GM21737 (cell line): Measurements from ENCODE around the gene FAM227A.
A peak's percentile ranks its signal among the peaks of the same experiment; 100 is the strongest.
"Not testable (repeated sequence)": the region's sequence is repeated elsewhere in the genome, so short reads cannot be mapped to it uniquely, and the experiment has no call there.

ENCODE experiments used
- ATAC-seq: cut with Tn5 transposase; IDR thresholded peaks from one replicate; pipeline ENCODE4 v1.9.1; 2021; ENCODE audit warnings: mild to moderate bottlenecking, moderate library complexity; ENCODE audit not compliant: unreplicated experiment

The FAM227A gene

DNA sequence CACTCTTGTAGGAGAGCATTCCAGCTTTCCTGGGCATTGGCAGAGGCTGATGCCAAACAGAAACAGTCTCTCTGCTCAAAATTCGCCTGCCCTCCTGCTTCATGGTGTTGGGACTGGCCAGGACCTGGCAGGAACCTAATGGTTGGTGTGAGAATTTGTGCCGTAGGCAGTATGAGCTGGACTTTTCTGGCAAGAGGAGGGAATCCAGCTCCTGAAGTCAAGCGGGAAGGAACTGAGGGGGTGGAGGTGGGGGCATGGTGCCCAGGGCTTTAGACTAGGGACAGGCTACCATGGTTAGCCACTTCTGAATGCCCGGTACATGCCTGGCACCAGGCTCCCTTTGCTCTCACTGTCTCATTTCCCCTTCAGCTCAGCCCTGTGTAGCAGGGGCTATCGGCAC is 18.7 kb upstream of the FAM227A start:
- no peak for ATAC-seq

DNA sequence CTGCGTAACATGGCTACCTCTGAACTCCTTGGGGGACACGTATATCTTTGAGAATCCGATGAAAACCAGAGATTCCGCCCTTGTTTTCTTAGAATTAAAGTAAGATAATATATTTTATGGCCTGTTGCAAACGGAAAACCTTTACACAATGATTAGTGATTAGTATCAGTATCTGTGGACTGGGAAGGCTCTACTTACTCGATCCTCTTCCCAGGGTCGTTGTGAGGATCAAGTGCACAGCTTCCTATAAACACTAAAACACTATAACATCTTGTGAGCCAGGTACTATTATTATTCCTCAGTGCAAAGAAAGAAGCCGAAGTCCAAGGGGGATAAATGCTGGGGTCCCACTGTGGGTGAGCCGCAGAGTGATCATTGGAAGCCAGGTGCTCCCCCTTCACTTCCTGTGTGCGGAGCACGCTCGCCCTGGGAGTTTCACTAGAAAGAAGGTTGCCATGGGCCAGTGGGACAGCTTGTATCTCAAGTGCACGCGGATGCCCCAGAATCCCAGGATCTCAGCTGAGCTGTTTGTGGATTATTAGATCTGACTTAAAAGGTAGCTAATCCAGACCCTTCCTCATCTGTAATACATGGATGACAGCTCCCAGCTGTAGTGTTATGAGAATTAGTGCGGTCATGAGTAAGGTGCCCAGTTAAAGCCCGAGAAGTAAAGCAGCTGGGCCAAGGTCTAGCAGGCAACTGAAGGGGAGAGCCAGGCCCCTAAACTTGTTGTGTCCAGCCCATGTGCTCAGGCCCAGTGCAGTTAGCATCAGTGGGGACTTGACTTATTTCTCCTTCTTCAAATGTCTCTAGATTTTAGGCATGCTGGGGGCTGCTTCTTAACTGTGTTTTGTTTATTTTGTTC is 1.1 kb upstream of the FAM227A start:
- peak; percentile 57 for ATAC-seq

DNA sequence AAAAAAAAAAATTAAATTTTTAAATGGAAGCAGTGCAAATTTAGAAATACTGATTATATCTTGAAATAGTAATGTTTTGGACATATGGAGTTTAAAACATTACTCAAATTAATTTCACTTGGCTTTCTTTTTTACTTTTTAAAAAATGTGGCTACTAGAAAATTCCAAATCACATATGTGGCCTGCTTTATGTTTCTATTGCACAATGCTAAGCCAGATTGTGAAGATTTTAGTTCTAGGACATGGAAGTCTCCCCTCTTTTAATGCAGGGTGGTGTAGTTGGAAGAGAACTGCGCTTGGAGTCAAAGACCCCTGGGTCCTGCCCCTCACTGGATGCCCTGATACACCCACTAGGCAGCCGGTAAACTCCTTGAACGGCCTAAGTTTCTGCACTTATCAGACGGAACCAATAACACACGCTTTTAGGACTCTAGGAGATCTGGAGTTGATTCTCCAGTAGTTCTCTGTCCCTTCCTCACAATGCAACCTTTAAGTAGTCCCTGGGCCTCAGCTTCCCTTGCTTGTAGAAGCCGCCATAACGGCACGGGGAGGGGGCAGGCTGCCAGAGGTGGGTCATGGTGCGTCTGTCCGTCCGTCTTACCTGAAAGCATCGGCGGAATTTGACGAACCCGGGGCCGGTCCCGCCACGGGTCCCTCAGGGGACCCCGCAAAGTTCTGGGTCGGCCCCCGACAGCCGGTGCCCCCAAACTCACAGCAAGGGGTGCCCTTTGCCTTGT is 505 bp downstream of the FAM227A start:
- peak; percentile 5 for ATAC-seq

DNA sequence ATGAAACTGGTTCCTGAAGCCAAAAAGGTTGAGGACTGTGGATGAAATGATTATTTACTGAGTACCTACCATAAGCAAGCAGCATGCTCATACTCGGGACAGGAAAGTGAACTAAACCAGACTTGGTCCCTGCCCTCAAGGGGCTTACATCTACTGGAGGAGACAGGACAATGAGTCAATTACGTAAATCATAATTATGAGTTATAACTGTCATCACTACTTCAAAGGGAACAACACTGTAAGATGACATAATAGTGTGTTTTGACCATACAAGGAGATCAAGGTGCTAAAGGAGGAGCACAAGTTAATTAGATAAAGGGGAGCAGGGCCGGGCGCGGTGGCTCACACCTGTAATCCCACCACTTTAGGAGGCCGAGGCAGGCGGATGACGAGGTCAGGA is 2.5 kb downstream of the FAM227A start:
- ATAC-seq, result no peak

DNA sequence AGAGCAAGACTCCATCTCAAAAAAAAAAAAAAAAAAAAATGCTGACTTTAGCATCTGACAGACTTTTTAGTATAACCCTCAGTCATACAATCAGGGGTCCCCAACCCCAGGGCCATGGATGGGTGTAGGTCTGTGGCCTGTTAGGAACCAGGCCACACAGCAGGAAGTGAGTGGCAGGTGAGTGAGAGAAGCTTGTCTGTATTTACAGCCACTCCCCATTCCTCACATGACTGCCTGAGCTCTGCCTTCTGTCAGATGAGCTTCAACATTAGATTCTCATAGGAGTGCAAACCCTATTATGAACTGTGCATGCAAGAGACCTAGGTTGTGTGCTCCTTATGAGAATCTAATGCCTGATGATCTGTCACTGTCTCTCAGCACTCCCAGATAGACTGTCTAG is 3.3 kb downstream of the FAM227A start:
- no peak for ATAC-seq

DNA sequence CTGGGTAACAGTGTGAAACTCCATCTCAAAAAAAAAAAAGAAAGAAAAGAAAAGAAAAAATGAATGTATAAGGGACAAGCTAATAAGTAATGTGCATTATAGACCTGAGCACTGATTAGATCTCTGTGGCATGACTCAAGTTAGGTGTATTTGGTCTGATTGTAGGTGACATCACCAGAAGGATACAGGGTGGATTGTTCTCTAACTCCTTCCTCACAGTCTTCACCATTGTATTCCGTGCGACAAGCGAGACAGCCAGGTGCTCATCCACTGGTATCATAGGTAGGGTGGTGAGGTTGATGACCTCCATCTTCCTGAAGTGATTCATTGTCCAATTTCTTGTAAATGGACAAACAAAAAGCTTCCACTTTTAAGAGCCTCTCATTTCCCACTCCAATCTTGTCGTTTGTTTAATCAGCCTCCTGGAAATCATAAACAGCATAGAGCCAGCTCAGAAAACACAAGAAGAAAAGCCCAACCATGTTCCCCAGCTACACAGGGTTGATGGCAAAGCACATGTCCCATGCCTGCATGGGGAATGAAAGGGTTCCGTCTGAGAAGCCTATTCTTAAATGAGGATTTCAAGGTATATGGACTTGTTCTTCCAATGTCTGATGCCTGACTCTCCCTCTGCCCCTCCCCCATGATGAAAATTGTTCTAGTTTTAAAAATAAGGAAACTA is 6.2 kb downstream of the FAM227A start:
- ATAC-seq, result no peak

DNA sequence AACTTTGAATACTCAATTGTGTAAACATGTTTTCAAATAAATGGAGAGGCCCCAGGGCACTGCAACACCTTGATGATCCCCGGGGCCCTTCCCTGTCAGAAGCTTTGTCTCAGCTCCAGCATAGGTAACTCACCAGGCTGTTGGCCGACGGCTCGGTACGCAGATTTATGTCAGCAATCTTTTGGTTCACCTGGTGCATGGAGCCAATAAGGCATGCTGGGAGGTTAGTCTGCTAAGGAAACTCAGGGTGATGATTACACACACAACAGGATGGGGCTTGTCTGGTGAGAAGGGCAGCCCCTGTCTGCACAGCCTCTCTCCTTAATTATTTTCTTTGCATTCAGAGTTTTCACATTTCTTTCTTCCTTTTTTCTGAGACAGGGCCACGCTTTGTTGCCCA is 10.8 kb downstream of the FAM227A start:
- ATAC-seq, result no peak

DNA sequence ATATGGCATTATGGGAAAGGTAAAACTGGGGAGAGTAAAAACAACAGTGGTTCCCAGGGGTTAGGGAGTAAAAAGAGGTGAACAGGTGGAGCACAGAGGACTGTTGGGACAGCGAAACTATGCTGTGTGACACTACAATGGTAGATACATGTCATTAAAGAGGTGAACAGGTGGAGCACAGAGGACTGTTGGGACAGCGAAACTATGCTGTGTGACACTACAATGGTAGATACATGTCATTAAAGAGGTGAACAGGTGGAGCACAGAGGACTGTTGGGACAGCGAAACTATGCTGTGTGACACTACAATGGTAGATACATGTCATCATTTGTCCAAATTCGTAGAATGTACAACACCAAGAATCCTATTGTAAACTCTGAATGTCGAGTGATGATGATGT is 11.9 kb downstream of the FAM227A start:
- not testable (repeated sequence) for ATAC-seq

DNA sequence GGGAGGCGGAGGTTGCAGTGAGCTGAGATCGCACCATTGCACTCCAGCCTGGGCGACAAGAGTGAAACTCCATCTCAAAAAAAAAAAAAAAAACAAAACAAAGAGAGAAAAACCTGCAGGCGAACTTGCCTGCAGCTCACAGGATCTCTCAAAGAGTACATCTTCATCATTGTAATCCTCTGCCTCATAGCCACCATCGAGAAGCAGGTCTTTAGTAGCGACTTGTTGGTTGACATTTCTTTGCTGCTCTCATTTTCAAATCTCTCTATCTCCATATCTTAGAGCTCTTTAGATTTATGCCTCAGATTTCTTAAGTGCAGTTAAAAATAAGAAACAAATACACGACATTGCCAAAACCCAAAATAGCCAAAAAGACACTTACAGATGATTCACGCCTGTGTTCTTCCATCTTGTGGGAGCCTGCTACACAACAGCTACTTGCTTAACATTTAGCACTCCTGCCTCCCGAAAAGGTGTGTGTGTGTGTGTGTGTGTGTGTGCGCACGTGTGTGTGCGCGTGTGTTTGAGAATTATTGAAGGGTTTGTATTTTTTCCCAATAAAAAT is 14.6 kb downstream of the FAM227A start:
- ATAC-seq, result no peak

DNA sequence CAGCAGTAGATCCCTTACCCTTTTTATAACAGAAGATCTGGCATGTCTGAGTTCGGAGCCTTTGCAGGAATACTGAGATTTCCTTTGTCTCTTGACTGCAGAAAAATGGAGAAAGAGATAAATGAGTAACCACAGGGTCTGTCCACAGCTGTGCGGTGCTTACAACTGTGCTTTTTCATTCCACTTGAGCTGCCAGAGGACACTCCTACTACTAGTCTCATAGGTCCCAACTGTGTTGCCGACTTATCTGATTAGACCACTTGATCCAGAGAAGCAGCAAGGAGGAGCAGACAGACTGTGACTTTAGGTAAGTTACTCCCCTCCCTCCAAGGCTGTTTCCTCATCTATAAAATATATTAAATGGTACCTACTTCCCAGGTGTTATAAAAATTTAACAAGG is 17.5 kb downstream of the FAM227A start:
- no peak for ATAC-seq

DNA sequence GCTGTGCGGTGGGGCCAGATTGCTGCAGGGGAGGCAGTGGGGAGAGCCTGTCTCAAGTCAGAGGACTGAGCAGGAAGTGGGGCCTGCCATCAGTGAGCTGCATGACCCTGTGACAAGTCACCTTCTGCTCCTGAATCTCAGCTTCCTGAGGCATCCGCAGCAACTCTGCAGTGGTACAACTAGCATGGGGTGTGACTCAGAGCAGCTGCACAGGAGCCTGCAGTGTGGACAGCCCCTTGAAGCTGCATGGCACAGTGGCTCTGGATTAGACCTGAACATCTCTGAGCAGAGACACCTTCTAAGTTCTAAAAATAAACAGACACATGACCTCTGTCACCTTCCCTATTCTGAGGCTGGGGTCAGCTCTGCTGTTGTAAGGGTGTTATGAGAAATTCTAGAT is 18.0 kb downstream of the FAM227A start:
- ATAC-seq, result no peak

DNA sequence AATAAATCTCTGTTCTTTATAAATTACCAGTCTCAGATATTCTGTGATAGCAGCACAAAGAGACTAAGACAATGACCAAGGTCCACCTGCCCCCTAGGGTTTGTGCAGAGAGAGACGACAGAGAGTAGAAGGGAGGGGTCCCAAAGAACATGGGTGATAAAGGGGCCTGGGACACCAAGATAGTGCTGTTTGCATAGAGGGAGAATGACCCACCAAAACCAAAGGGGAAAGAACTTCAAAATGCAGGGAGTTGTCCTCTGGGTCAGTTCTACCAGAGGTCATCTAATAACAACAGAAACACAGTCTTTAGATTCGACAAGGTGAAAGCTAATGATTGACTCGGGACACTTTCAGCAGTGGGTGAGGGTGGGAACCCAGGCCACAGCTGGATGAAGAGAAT is 23.7 kb downstream of the FAM227A start:
- ATAC-seq, result no peak

DNA sequence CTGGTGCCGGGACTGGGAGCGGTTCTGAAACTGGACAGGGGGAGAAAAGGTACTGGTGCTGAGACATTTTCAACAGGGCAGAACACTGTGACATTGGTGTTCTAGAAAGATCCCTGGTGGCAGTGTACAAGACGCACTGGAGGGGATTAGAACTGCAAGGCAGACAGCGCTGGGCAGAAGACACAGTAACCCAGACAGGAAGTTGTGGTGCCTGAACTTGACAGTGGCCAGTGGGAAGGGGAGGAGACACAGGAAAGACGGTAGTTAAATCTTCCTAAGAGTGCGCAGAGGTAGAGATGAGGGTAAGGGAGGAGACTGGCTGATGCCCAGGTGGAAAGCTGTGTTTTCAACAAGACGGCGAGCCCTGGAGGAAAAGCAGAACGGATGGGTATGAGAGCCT is 24.5 kb downstream of the FAM227A start:
- no peak for ATAC-seq

DNA sequence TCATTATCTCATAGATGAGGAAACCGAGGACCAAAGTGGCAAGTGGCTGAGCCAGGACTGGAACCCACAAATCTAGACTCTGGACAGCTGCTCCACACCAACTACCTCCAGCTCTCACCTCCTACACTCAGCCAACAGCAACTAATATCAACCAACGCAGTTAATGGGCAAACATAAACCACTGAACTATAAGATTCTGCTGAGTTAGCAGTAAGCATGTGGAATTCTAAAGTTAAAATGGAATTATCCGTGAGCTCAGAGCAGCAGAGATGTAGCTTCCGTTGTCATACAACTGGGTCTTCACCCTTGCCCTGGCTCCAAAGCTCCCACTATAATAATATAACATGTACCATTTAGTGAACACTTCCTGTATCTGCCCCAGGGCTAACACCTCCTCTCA is 27.1 kb downstream of the FAM227A start:
- ATAC-seq, result no peak

DNA sequence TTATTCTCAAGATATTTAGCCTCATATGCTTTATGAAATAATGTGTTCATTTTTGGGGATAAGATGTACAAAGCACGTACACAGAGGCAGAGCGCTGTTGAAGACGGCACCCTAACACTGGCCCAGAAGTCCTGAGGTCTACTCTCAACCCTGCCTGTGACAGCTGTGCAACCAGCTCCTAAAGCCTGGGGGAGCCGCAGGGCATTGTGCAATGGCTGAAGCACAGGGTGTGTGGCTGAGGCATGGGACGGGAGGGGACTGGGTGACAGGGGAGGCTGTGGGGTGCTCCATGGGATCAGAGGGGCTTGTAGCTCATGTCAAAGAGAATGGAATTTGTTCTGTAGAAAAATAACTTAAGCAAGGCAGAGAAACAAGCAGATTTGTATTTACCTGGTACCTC is 27.7 kb downstream of the FAM227A start:
- no peak for ATAC-seq

DNA sequence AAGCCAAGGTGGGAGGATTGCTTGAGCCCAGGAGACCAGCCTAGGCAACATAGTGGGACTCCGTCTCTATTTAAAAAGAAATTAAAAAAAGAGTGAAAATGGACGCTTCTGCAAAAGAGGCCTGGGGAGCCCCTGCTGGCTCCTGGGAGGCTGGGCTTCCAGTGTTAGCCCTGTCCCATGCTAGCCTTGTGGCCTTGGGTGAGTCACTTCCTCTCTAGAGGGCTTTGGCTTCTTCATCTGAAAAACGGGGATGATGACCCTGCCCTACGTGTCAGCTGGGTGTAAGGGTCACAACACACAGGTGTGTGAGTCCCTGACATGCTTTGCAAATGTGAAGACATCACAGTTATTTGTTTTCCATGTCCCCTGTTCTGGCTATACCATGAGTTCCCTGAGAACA is 32.8 kb downstream of the FAM227A start:
- ATAC-seq, result no peak

DNA sequence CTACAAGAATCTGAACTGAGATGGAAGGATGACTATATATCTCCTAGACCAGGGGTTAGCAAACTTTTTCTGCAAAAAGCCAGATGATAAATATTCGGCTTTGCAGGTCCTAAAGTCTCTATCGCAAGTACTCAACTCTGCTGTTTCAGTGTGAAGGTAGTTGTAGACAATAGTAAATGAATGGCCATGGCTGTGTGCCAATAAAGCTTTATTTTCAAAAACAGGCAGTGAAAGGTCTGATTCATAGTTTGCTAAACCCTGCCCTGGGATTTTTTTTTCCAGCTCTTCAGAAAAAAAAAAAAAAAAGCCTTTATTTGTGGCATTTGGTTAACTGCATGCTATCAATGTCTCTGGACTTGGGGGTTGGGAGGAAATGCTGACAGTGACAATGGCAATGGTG is 37.5 kb downstream of the FAM227A start:
- no peak for ATAC-seq

DNA sequence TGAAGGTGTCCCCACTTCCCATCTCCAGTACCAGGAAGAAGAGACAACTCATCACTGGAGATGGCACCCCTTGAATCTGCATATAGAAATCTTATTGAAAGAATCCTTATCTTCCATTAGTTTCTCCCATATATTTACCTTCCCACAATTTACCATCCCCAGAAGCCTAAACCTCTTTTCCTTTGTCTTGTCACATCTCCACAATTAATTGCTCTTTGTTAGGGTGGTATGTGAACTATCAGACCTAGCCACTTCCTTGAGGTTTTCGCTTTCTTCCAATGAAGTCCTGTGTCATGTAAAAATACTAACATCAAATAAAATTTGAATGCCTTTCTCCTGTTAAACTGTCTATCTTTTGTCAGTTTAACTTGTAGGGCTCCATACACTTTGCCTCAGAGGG is 37.9 kb downstream of the FAM227A start:
- ATAC-seq, result no peak

DNA sequence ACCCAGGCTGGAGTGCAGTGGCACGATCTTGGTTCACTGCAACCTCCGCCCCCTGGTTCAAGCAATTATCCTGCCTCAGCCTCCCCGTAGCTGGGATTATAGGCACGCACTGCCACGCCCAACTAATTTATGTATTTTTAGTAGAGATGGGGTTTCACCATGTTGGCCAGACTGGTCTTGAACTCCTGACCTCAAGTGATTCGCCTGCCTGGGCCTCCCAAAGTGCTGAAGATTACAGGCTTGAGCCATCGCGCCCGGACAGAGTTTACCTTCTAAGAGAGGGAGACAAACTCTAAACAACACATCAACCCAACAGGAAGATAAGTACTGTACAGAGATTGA is 41.2 kb downstream of the FAM227A start:
- ATAC-seq, result not testable (repeated sequence)

DNA sequence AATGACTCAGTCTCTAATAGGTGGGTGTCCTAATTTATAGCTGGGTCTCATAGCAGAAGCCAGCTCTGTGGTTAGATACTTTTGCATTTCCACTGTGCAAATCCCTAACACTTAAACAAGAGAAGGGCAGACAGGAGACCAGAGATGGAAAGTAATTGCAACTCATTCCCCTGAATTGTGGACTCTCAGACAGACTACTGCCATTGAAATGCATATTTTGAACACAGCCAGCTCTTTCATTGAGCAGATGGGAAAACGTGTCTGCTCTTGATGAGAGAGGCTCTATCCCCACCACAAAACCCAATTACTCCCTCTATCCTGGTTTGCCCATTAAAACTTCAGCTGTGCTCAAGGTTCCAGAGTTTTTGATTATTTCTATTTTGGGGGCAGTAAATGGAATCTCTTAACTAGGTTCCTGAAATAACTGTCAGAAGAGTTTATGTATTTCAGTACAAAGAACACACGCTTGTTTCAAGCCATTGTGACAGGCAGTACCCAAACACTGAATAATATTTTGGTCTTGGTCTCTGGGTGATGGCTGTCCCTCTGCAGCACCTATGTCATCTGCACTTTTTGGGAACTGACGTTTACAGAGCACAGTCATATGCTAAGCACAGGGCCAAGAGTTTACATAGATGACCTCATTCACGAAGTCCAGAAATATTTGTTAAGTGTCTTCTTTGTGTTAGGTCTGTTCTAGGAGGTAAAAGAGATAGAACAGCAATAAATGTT is 41.7 kb downstream of the FAM227A start:
- no peak for ATAC-seq

DNA sequence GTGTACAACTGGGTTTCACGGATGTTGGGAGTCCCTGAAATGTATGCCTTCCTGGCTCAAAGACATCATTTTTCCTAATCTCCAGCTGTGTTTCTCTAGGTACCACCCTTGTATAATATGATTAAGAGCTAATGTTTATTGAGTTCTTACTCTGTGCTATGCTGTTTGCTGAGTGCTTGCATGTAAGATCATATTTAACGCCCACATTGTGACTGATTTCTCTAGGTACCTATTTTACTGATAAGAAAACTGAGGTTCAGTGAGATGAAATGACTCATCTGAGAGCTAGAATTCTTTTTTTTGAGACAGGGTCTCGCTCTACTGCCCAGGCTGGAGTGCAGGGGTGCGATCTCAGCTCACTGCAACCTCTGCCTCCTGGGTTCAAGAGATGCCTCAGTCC is 42.6 kb downstream of the FAM227A start:
- no peak for ATAC-seq
